ENCODE measurements around the gene GRID2. TPM values are rescaled to one million over a fixed set of nuclear protein-coding genes. Genes with fewer than 3 reads are reported as not detected.

The GRID2 gene
- total and polyA plus RNA-seq, 2 of the 4 experiments (the other 2 are of a cell fraction): under 0.01 TPM; not detected in 1

- no peak overlapping the region for H2BK5ac ChIP-seq (ENCODE audit: low read depth, low read length, poor library complexity, severe bottlenecking)
- no peak overlapping the region for H3K9ac ChIP-seq (ENCODE audit: low read depth, low read length)
- ATAC-seq (ENCODE audit: low read depth) (no peak), DNase-seq (no peak)
- no peak overlapping the region for H4K8ac ChIP-seq (ENCODE audit: low read depth in 2 of 2, low read length in 2 of 2)
- WGBS, 2 experiments (ENCODE audit: extremely low coverage in 2 of 2, insufficient read length in 1 of 2): 20% methylated on average over 2 of the region's 2 CpGs; no CpG with 5 or more reads in 1 of the 2 experiments
- H2AK5ac ChIP-seq (ENCODE audit: low read depth, low read length): no peak overlapping the region
- no peak overlapping the region for H2BK15ac ChIP-seq (ENCODE audit: low read depth, low read length)
- no peak overlapping the region for H4K5ac ChIP-seq (ENCODE audit: low read depth, low read length)
- H4K20me1 ChIP-seq (ENCODE audit: insufficient read depth, low read length): no peaks in the 10 kb centered on the region
- TF ChIP-seq RFX5 (IDR thresholded peaks at IDR 0.05; ENCODE audit: low read depth, low read length): no peak
- H3K4ac ChIP-seq (ENCODE audit: low read depth, low read length): no peak overlapping the region
- H3K27me3 ChIP-seq (ENCODE audit: control insufficient read depth, insufficient read depth, low read length): no peaks in the 10 kb centered on the region
- H2AK9ac ChIP-seq (replicated peaks; ENCODE audit: low read depth, low read length, poor library complexity): no peak overlapping the region
- no peak overlapping the region for H2BK120ac ChIP-seq (ENCODE audit: low read depth, low read length)
- dilution Hi-C loops (cut with HindIII; ENCODE audit: low sequenced_read_pairs, unreplicated experiment) (no loop called here), in situ Hi-C loops (cut with MboI; ENCODE audit: low sequenced_read_pairs) (loop anchor here (25.0 kb wide), 1 partner anchor 1326 kb away; no protein-coding TSS in a partner anchor), intact Hi-C loops (cut with micrococcal nuclease) (loop anchor here (5.0 kb wide), 1 partner anchor 666 kb away; the partner anchor contains the start of gene PDLIM5)
- POLR2A ChIA-PET (ENCODE audit: unreplicated experiment): no interaction called here
- H2AFZ ChIP-seq (replicated peaks; ENCODE audit: low read length, poor library complexity): no peak overlapping the region
- no peak overlapping the region for H4K91ac ChIP-seq (ENCODE audit: insufficient read depth, low read depth, low read length)
- H3K4me1 ChIP-seq (ENCODE audit: control insufficient read depth, insufficient read depth, low read length): no peaks in the 10 kb centered on the region
- H3K79me1 ChIP-seq (ENCODE audit: low read depth in 1 of 2, low read length in 2 of 2): no peaks in the 10 kb centered on the region
- H3K9me3 ChIP-seq (ENCODE audit: control insufficient read depth, insufficient read depth, low read length): no peaks in the 10 kb centered on the region
- BruUV-seq (replicated peaks): no TSS peak
- no peak overlapping the region for H2BK20ac ChIP-seq (ENCODE audit: low read depth, low read length)
- H3K4me2 ChIP-seq (ENCODE audit: low read depth, low read length): no peak overlapping the region
- no peak overlapping the region for H3K23ac ChIP-seq (ENCODE audit: low read depth, low read length)
- no peak overlapping the region for H3K27ac ChIP-seq (ENCODE audit: insufficient read depth, low read length)
- no peak overlapping the region for H3K14ac ChIP-seq (replicated peaks; ENCODE audit: low read depth, low read length)
- H3K18ac ChIP-seq (ENCODE audit: low read depth, low read length): no peak overlapping the region
- no peak overlapping the region for H3K56ac ChIP-seq (ENCODE audit: extremely low read depth, insufficient read depth, low read length)
- no peaks in the 10 kb centered on the region for H3K36me3 ChIP-seq (ENCODE audit: control insufficient read depth, insufficient read depth, low read length)
- no peaks in the 10 kb centered on the region for H3K9me1 ChIP-seq (ENCODE audit: insufficient read depth, low read length)
- H3K4me3 ChIP-seq (ENCODE audit: insufficient read depth, low read depth, low read length): no peak overlapping the region
- CTCF ChIA-PET: no interaction called here
Observed at GRCh38 chr4:93786149-93786548, 1482.4 kb downstream of the GRID2 start.
